ENCODE measurements around the gene RASGEF1C.

GRCh38 chr5:180070756-180071530 is 138.1 kb downstream of the RASGEF1C start:
- TF ChIP-seq, protein P1, sequence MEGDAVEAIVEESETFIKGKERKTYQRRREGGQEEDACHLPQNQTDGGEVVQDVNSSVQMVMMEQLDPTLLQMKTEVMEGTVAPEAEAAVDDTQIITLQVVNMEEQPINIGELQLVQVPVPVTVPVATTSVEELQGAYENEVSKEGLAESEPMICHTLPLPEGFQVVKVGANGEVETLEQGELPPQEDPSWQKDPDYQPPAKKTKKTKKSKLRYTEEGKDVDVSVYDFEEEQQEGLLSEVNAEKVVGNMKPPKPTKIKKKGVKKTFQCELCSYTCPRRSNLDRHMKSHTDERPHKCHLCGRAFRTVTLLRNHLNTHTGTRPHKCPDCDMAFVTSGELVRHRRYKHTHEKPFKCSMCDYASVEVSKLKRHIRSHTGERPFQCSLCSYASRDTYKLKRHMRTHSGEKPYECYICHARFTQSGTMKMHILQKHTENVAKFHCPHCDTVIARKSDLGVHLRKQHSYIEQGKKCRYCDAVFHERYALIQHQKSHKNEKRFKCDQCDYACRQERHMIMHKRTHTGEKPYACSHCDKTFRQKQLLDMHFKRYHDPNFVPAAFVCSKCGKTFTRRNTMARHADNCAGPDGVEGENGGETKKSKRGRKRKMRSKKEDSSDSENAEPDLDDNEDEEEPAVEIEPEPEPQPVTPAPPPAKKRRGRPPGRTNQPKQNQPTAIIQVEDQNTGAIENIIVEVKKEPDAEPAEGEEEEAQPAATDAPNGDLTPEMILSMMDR (IDR thresholded peaks at IDR 0.05) = no peak
- no peak for TF ChIP-seq POLR2A (IDR thresholded peaks at IDR 0.05)

Measured in prostate gland (tissue), 2 donors.